Measurements from ENCODE around the gene UNC5B.
A peak's percentile ranks its signal among the peaks of the same experiment; 100 is the strongest.
"Not testable (repeated sequence)": the region's sequence is repeated elsewhere in the genome, so short reads cannot be mapped to it uniquely, and the experiment has no call there.

Gene UNC5B

GRCh38 chr10:71209731-71210541 lies 2.4 kb upstream of the UNC5B start:
- no peak for DNase-seq (ENCODE audit: low spot score)

- no peak for DNase-seq (ENCODE audit: low spot score)
Measured at GRCh38 chr10:71210542-71210871, 1.9 kb upstream of the UNC5B start.

GRCh38 chr10:71211053-71211452 lies 1.3 kb upstream of the UNC5B start:
- no peak for DNase-seq (ENCODE audit: low spot score)

- DNase-seq (ENCODE audit: low spot score) = no peak
Measured at GRCh38 chr10:71211775-71212317, 524 bp upstream of the UNC5B start.

- DNase-seq (ENCODE audit: low spot score) = peak; percentile 65
Measured at GRCh38 chr10:71213127-71213621, 804 bp downstream of the UNC5B start.

- DNase-seq (ENCODE audit: low spot score) = peak; percentile 34
Measured at GRCh38 chr10:71213761-71214440, 1.5 kb downstream of the UNC5B start.

GRCh38 chr10:71214641-71215559 lies 2.5 kb downstream of the UNC5B start:
- DNase-seq (ENCODE audit: low spot score) = no peak

GRCh38 chr10:71216363-71216695 lies 4.0 kb downstream of the UNC5B start:
- DNase-seq (ENCODE audit: low spot score) = no peak

GRCh38 chr10:71216751-71217265 lies 4.4 kb downstream of the UNC5B start:
- no peak for DNase-seq (ENCODE audit: low spot score)

GRCh38 chr10:71217266-71218045 lies 5.1 kb downstream of the UNC5B start:
- no peak for DNase-seq (ENCODE audit: low spot score)

- DNase-seq (ENCODE audit: low spot score) = peak; percentile 37
Measured at GRCh38 chr10:71218046-71218650, 5.8 kb downstream of the UNC5B start.

GRCh38 chr10:71218651-71219050 lies 6.3 kb downstream of the UNC5B start:
- DNase-seq (ENCODE audit: low spot score) = no peak

GRCh38 chr10:71219236-71219917 lies 7.0 kb downstream of the UNC5B start:
- not testable (repeated sequence) for DNase-seq (ENCODE audit: low spot score)

GRCh38 chr10:71219918-71220688 lies 7.7 kb downstream of the UNC5B start:
- no peak for DNase-seq (ENCODE audit: low spot score)

GRCh38 chr10:71220689-71221540 lies 8.5 kb downstream of the UNC5B start:
- no peak for DNase-seq (ENCODE audit: low spot score)

GRCh38 chr10:71221586-71222202 lies 9.3 kb downstream of the UNC5B start:
- no peak for DNase-seq (ENCODE audit: low spot score)

- DNase-seq (ENCODE audit: low spot score) = no peak
Measured at GRCh38 chr10:71222601-71223346, 10.4 kb downstream of the UNC5B start.
